ENCODE results near the gene PIR. TPM values are rescaled to one million over a fixed set of nuclear protein-coding genes. Genes with fewer than 3 reads are reported as not detected.

The PIR gene
- total RNA-seq: 1 to 10 TPM; 2.4 to 3.1 TPM

DNA sequence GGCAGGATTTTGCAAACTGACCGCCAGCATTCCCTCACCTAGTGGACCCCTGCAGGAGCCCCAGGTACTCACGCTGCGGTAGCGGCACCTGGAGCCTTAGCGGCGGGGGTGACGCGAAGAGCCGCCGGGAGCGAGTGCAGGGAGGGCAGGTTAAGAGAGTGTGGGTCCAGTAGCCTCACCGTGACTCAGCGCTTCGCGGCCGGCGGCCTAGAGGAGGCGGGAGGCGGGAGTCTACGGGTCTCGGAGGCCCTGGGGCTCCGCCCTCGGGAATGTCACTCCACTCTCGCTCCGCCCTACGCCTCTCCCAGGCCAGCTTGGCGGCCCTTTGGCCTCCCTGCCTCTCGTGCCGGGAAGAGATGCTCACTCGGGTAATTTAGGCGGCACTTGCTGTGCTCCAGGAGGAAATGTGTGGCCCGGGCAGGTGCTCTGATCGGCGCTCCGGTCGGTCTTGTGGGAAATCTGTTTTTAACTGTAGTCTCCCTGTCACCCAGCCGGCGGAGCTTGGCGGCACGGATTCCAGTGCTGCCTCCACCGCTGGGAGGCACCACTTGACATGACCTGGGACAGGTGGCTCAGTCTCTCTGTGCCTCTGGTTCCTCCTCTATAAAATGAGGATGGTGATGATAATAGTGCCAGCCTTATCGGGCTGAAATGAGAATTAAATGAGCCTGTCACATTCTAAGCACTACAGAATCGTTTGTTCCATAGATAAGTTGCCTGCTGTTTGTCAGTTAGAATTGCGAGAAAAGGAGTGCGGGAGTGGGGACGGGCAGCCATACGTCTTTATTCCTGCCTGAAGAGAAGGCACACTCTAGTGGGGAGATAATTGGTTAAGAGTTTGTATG lies at the start of gene PIR:
TSS of gene PIR (minus strand) at position 216 of the 845 bp plus-strand sequence. CDS start 2,076 bp downstream, outside the sequence.
- no peaks in the 10 kb centered on the region for H3K36me3 Mint-ChIP-seq
- DNase-seq: peak; percentile 80
- CTCF ChIA-PET: interaction anchor here (0.6 to 1.7 kb wide), 4 partner anchors 22 to 144 kb away, joined by 3 to 5 read pairs (median 4); no protein-coding TSS in a partner anchor
- peak within 1 kb of the TSS; percentile 31 for H3K27ac Mint-ChIP-seq
- no peaks in the 10 kb centered on the region for H3K9me3 Mint-ChIP-seq
- peaks cover 4% of the 10 kb centered on the region for H3K4me1 Mint-ChIP-seq (ENCODE audit: low read depth)
- H3K27me3 Mint-ChIP-seq: no peaks in the 10 kb centered on the region
- POLR2A ChIA-PET: no interaction called here
- intact Hi-C loops (cut with micrococcal nuclease): loop anchor here (1.0 to 10.0 kb wide), 4 partner anchors 22 to 291 kb away; no protein-coding TSS in a partner anchor
- H3K4me3 Mint-ChIP-seq: peak within 1 kb of the TSS; percentile 79

DNA sequence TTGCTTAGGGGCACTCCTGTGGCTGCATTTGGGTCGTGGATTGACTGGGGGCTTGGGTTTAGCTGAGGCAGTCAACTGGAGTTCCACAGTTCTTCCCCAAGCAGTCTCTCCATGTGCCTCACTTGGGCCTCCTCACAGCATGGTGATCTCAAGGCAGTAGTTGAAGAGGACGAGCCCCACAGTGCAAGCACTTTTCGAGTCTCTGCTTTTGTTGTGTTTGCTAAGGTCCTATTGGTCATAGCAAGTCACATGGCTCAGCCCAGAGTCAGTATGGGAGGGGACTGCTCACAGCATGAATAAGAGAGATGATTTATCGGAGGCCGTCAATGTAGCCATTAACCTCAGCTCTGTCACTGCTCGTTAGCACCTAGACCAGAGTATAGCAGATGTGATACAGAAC lies 37.2 kb upstream of the PIR start:
- no peaks in the 10 kb centered on the region for H3K9me3 Mint-ChIP-seq
- no peaks in the 10 kb centered on the region for H3K27me3 Mint-ChIP-seq
- ChIA-PET POLR2A (no interaction called here), CTCF (no interaction called here)
- intact Hi-C loops (cut with micrococcal nuclease): no loop called here
- H3K4me1 Mint-ChIP-seq (ENCODE audit: low read depth): no peaks in the 10 kb centered on the region
- H3K4me3 Mint-ChIP-seq: no peak overlapping the region
- no peak overlapping the region for H3K27ac Mint-ChIP-seq
- DNase-seq: no peak
- no peaks in the 10 kb centered on the region for H3K36me3 Mint-ChIP-seq

GRCh38 chrX:15529165-15529564 lies 36.0 kb upstream of the PIR start:
- Mint-ChIP-seq H3K36me3 (no peaks in the 10 kb centered on the region), H3K27ac (no peak overlapping the region), H3K27me3 (no peaks in the 10 kb centered on the region), H3K4me1 (ENCODE audit: low read depth) (no peaks in the 10 kb centered on the region), H3K4me3 (no peak overlapping the region), H3K9me3 (no peaks in the 10 kb centered on the region)
- no peak for DNase-seq
- intact Hi-C loops (cut with micrococcal nuclease): no loop called here
- ChIA-PET CTCF (no interaction called here), POLR2A (no interaction called here)

- Mint-ChIP-seq H3K4me1 (ENCODE audit: low read depth) (no peaks in the 10 kb centered on the region), H3K4me3 (no peak overlapping the region), H3K36me3 (no peaks in the 10 kb centered on the region), H3K27me3 (no peaks in the 10 kb centered on the region), H3K27ac (no peak overlapping the region), H3K9me3 (no peaks in the 10 kb centered on the region)
- ChIA-PET POLR2A (no interaction called here), CTCF (no interaction called here)
- intact Hi-C loops (cut with micrococcal nuclease): no loop called here
- DNase-seq: no peak
Measured at GRCh38 chrX:15525664-15526416, 32.7 kb upstream of the PIR start.

DNA sequence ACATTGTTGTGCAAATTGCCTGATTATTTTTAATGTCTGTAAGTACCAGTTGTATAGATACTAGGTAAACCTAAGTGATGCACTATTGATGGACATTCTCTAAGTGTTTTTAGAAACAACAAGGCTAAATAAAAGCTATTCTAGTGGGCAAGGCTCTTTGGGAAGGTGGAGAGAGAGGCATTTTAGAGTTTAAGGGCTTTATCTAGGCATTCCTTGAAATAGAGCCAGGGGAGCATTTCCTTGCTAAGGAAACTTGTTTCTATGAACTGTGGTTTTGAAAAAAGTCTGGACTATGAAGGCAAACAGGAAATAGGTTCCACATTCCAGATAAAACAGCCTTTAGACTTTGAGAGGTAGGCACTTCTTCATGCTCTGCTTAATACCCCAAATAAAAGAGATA lies 31.3 kb upstream of the PIR start:
- intact Hi-C loops (cut with micrococcal nuclease): no loop called here
- Mint-ChIP-seq H3K9me3 (no peaks in the 10 kb centered on the region), H3K4me3 (no peak overlapping the region), H3K27me3 (no peaks in the 10 kb centered on the region), H3K27ac (no peak overlapping the region), H3K4me1 (ENCODE audit: low read depth) (no peaks in the 10 kb centered on the region), H3K36me3 (no peaks in the 10 kb centered on the region)
- no peak for DNase-seq
- CTCF ChIA-PET: no interaction called here
- POLR2A ChIA-PET: no interaction called here

GRCh38 chrX:15523088-15523487 lies 30.0 kb upstream of the PIR start:
- Mint-ChIP-seq H3K36me3 (no peaks in the 10 kb centered on the region), H3K27ac (no peak overlapping the region), H3K4me3 (no peak overlapping the region), H3K4me1 (ENCODE audit: low read depth) (no peaks in the 10 kb centered on the region), H3K9me3 (no peaks in the 10 kb centered on the region), H3K27me3 (no peaks in the 10 kb centered on the region)
- DNase-seq: no peak
- intact Hi-C loops (cut with micrococcal nuclease): no loop called here
- ChIA-PET POLR2A (no interaction called here), CTCF (no interaction called here)

- H3K36me3 Mint-ChIP-seq: no peaks in the 10 kb centered on the region
- no peak overlapping the region for H3K4me3 Mint-ChIP-seq
- H3K27ac Mint-ChIP-seq: no peak overlapping the region
- H3K9me3 Mint-ChIP-seq: no peaks in the 10 kb centered on the region
- no peak for DNase-seq
- CTCF ChIA-PET: no interaction called here
- intact Hi-C loops (cut with micrococcal nuclease): no loop called here
- H3K27me3 Mint-ChIP-seq: no peaks in the 10 kb centered on the region
- H3K4me1 Mint-ChIP-seq (ENCODE audit: low read depth): no peaks in the 10 kb centered on the region
- POLR2A ChIA-PET: no interaction called here
Measured at GRCh38 chrX:15522464-15522863, 29.3 kb upstream of the PIR start.

- Mint-ChIP-seq H3K4me1 (ENCODE audit: low read depth) (no peaks in the 10 kb centered on the region), H3K36me3 (no peaks in the 10 kb centered on the region), H3K27ac (no peak overlapping the region), H3K27me3 (no peaks in the 10 kb centered on the region), H3K4me3 (no peak overlapping the region), H3K9me3 (no peaks in the 10 kb centered on the region)
- POLR2A ChIA-PET: no interaction called here
- intact Hi-C loops (cut with micrococcal nuclease): no loop called here
- CTCF ChIA-PET: interaction anchor here (0.7 kb wide), 1 partner anchor 901 kb away, joined by 3 read pairs; no protein-coding TSS in a partner anchor
- DNase-seq: no peak
Measured at GRCh38 chrX:15515931-15516330, 22.8 kb upstream of the PIR start.

DNA sequence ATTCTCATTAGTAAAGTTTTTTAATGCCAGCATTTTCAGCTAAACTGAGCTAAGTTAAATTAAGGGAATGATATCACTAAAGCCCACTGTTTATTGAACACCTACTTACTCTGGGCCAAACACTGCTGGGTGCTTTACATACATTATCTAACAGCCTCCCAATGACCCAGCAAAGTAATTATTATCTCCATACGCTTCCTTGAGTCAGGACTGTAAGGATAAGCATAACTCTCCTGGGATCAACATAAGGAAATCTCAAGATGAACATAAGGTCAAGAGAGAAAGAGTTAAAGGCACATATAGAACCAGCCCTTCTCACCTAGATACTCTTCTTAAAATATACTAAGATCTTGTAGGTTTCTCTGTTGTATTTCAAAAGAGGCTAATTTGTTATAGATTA lies 21.1 kb upstream of the PIR start:
- no peak overlapping the region for H3K27ac Mint-ChIP-seq
- no peaks in the 10 kb centered on the region for H3K27me3 Mint-ChIP-seq
- intact Hi-C loops (cut with micrococcal nuclease): no loop called here
- POLR2A ChIA-PET: no interaction called here
- no peaks in the 10 kb centered on the region for H3K4me1 Mint-ChIP-seq (ENCODE audit: low read depth)
- H3K36me3 Mint-ChIP-seq: no peaks in the 10 kb centered on the region
- CTCF ChIA-PET: no interaction called here
- no peak for DNase-seq
- no peaks in the 10 kb centered on the region for H3K9me3 Mint-ChIP-seq
- H3K4me3 Mint-ChIP-seq: no peak overlapping the region

DNA sequence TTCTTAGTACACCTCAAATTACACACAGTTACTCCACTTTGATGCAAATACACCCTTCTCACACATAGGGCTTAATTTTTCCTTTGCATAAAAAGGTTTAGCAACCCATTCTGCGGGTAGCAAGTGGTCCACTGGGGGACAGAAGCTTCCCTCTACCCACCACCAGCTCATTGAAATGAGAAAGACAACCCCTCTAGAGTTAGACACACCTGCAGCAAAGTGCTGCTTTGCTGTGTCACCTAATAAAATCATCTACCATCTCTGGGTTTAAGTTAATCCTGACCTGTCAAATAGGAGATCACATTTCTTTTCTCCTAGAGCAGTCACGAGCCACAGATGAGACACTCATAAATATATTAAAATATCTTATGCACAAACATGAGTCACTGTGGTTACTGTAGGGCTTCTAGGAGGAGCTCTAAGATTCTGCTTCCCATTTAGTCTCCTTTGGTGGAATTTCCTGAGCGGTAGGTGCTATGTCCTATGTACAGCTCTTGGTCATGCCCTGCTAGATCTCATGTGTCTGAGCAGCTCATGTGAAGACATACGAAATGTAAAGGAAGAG lies 19.4 kb upstream of the PIR start:
- Mint-ChIP-seq H3K27me3 (no peaks in the 10 kb centered on the region), H3K27ac (no peak overlapping the region), H3K36me3 (no peaks in the 10 kb centered on the region), H3K4me1 (ENCODE audit: low read depth) (no peaks in the 10 kb centered on the region), H3K9me3 (no peaks in the 10 kb centered on the region), H3K4me3 (no peak overlapping the region)
- DNase-seq: no peak
- CTCF ChIA-PET: no interaction called here
- POLR2A ChIA-PET: no interaction called here
- intact Hi-C loops (cut with micrococcal nuclease): no loop called here

DNA sequence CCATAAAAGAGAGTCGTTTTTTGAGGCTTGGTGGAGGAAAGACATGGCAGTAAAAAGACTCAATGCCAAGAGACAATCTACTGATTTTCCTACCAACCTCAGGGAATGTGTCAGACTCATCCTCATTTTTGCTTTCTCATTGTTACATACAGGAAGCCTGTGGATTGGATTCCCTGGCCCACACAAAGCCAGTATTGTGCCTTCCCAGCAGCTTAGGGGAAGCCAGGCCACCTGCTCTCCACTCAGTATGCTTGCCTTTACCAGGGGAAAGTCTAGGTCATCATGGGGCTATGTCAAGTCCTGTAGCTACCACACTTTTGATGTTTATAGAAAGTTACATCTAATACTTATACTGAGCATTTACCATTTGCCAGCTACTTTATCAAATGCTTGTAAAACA lies 18.4 kb upstream of the PIR start:
- Mint-ChIP-seq H3K27me3 (no peaks in the 10 kb centered on the region), H3K36me3 (no peaks in the 10 kb centered on the region), H3K4me1 (ENCODE audit: low read depth) (no peaks in the 10 kb centered on the region), H3K27ac (no peak overlapping the region), H3K9me3 (no peaks in the 10 kb centered on the region), H3K4me3 (no peak overlapping the region)
- ChIA-PET POLR2A (no interaction called here), CTCF (no interaction called here)
- DNase-seq: no peak
- intact Hi-C loops (cut with micrococcal nuclease): no loop called here

DNA sequence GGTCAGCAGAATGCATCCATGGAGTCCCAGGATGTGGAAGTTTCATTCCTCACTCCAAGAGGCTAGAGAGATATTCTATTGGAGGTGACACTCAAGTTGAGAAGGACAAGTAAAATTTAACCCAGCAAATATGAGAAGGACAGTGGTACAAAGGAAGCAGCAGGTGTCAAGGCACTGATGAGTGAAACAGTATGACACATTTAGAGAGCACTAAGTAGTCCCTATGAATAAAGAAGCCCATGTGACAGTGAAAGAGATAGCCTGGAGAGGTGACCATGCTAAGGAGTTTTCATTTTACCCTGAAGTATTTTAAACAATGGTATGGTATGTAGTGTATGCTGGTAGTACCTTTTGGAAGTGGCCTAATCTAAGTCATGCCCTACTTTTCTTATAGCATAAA lies 16.7 kb upstream of the PIR start:
- Mint-ChIP-seq H3K36me3 (no peaks in the 10 kb centered on the region), H3K4me3 (no peak overlapping the region), H3K27me3 (no peaks in the 10 kb centered on the region), H3K4me1 (ENCODE audit: low read depth) (no peaks in the 10 kb centered on the region), H3K27ac (no peak overlapping the region), H3K9me3 (no peaks in the 10 kb centered on the region)
- POLR2A ChIA-PET: no interaction called here
- intact Hi-C loops (cut with micrococcal nuclease): no loop called here
- DNase-seq: no peak
- CTCF ChIA-PET: no interaction called here
